ENCODE results near the gene ZC3H14. TPM values are rescaled to one million over a fixed set of nuclear protein-coding genes. Genes with fewer than 3 reads are reported as not detected.

Gene ZC3H14
- total RNA-seq, 1 donor from 2014 or later: 38.7 TPM

- DNase-seq (no peak), ATAC-seq (ENCODE audit: low read depth) (no peak)
- Mint-ChIP-seq H3K27me3 (peaks cover 7% of the 10 kb centered on the region), H3K4me3 (no peak overlapping the region), H3K4me1 (no peaks in the 10 kb centered on the region), H3K27ac (no peak overlapping the region), H3K36me3 (ENCODE audit: low read depth) (no peaks in the 10 kb centered on the region), H3K9me3 (no peaks in the 10 kb centered on the region)
- intact Hi-C loops (cut with micrococcal nuclease): no loop called here
- no peak for TF ChIP-seq CTCF (IDR thresholded peaks at IDR 0.05)
- ChIA-PET CTCF (no interaction called here), POLR2A (no interaction called here)
Observed at GRCh38 chr14:88535813-88536212, 27.0 kb upstream of the ZC3H14 start.

- DNase-seq (no peak), ATAC-seq (ENCODE audit: low read depth) (no peak)
- intact Hi-C loops (cut with micrococcal nuclease): no loop called here
- H3K27ac Mint-ChIP-seq: no peak overlapping the region
- H3K27me3 Mint-ChIP-seq: peaks cover 14% of the 10 kb centered on the region
- no peak for TF ChIP-seq CTCF (IDR thresholded peaks at IDR 0.05)
- ChIA-PET POLR2A (no interaction called here), CTCF (no interaction called here)
- H3K9me3 Mint-ChIP-seq: no peaks in the 10 kb centered on the region
- no peak overlapping the region for H3K4me3 Mint-ChIP-seq
- H3K36me3 Mint-ChIP-seq (ENCODE audit: low read depth): no peaks in the 10 kb centered on the region
- no peaks in the 10 kb centered on the region for H3K4me1 Mint-ChIP-seq
Observed at GRCh38 chr14:88541324-88541723, 21.5 kb upstream of the ZC3H14 start.

GRCh38 chr14:88542857-88543795 lies 19.7 kb upstream of the ZC3H14 start:
- intact Hi-C loops (cut with micrococcal nuclease): no loop called here
- Mint-ChIP-seq H3K9me3 (no peaks in the 10 kb centered on the region), H3K4me1 (no peaks in the 10 kb centered on the region), H3K27ac (no peak overlapping the region), H3K4me3 (no peak overlapping the region), H3K36me3 (ENCODE audit: low read depth) (no peaks in the 10 kb centered on the region), H3K27me3 (peaks cover 14% of the 10 kb centered on the region)
- ChIA-PET POLR2A (no interaction called here), CTCF (no interaction called here)
- no peak for TF ChIP-seq CTCF (IDR thresholded peaks at IDR 0.05)
- DNase-seq (no peak), ATAC-seq (ENCODE audit: low read depth) (no peak)

GRCh38 chr14:88545256-88545655 lies 17.6 kb upstream of the ZC3H14 start:
- no peak for TF ChIP-seq CTCF (IDR thresholded peaks at IDR 0.05)
- POLR2A ChIA-PET: no interaction called here
- Mint-ChIP-seq H3K4me1 (no peaks in the 10 kb centered on the region), H3K9me3 (no peaks in the 10 kb centered on the region), H3K4me3 (no peak overlapping the region), H3K27ac (no peak overlapping the region), H3K27me3 (peaks cover 9% of the 10 kb centered on the region), H3K36me3 (ENCODE audit: low read depth) (no peaks in the 10 kb centered on the region)
- intact Hi-C loops (cut with micrococcal nuclease): no loop called here
- CTCF ChIA-PET: no interaction called here
- DNase-seq (no peak), ATAC-seq (ENCODE audit: low read depth) (no peak)

GRCh38 chr14:88546621-88547385 lies 16.0 kb upstream of the ZC3H14 start:
- ChIA-PET POLR2A (no interaction called here), CTCF (no interaction called here)
- peaks cover 2% of the 10 kb centered on the region for H3K4me1 Mint-ChIP-seq
- H3K4me3 Mint-ChIP-seq: no peak overlapping the region
- H3K27ac Mint-ChIP-seq: no peak overlapping the region
- no peaks in the 10 kb centered on the region for H3K36me3 Mint-ChIP-seq (ENCODE audit: low read depth)
- peaks cover 7% of the 10 kb centered on the region for H3K27me3 Mint-ChIP-seq
- ATAC-seq (ENCODE audit: low read depth) (no peak), DNase-seq (no peak)
- intact Hi-C loops (cut with micrococcal nuclease): no loop called here
- TF ChIP-seq CTCF (IDR thresholded peaks at IDR 0.05): no peak
- H3K9me3 Mint-ChIP-seq: no peaks in the 10 kb centered on the region

Data from activated B cell treated with CpG ODN at 0.5 μM for 24 hours (primary cell).